Suprapubic skin (tissue), 4 donors: ENCODE data around the gene SCAMP5. TPM values are rescaled to one million over a fixed set of nuclear protein-coding genes. Genes with fewer than 3 reads are reported as not detected.

ENCODE experiments used
- DNase-seq, 2 donors: peaks; one replicate each; pipeline ENCODE4 v3.0.0-alpha.2; 2019; ENCODE audit warnings: low spot score in 2 of 2
- H3K27ac ChIP-seq: fragments of 200-600 bp; sonication (generic); one replicate; pipeline ENCODE4 v1.5.1; 2019
- H3K27me3 ChIP-seq: fragments of 200-600 bp; sonication (generic); one replicate; pipeline ENCODE4 v1.5.1; 2019
- H3K36me3 ChIP-seq: fragments of 200-600 bp; sonication (generic); one replicate; pipeline ENCODE4 v1.5.1; 2019
- H3K4me1 ChIP-seq: fragments of 200-600 bp; sonication (generic); one replicate; pipeline ENCODE4 v1.5.1; 2019
- H3K4me3 ChIP-seq: fragments of 200-600 bp; sonication (generic); one replicate; pipeline ENCODE4 v1.5.1; 2019; ENCODE audit warnings: mild to moderate bottlenecking
- H3K9me3 ChIP-seq: fragments of 200-600 bp; sonication (generic); one replicate; pipeline ENCODE4 v1.5.1; 2019
- EP300 ChIP-seq: sonication (generic); formaldehyde crosslinking; IDR thresholded peaks from one replicate; pipeline ENCODE4 v1.6.1; 2017; ENCODE audit warnings: antibody characterized with exemption
- POLR2A ChIP-seq, 2 donors: fragments of 450-650 bp; IDR thresholded peaks; one replicate each; pipeline ENCODE4 v1.6.1; 2017; ENCODE audit warnings: antibody characterized with exemption in 2 of 2, mild to moderate bottlenecking in 2 of 2, moderate library complexity in 2 of 2
- POLR2AphosphoS5 ChIP-seq, 3 donors: sonication (generic); formaldehyde crosslinking; IDR thresholded peaks; one replicate each; pipeline ENCODE4 v1.6.1; 2017; ENCODE audit warnings: antibody characterized with exemption in 3 of 3
- WGBS: methylation state at CpG from one replicate; pipeline ENCODE4 v1.1.5; 2018; 5-methylcytosine and 5-hydroxymethylcytosine counted together
- total RNA-seq, 4 donors: library from RNA; depleted of rRNA; stranded (reverse); fragments of >200 nt; gene quantifications; one replicate each; pipeline ENCODE4 v1.1.0, GENCODE V29; 2016
- TF ChIP-seq, protein P1 (sequence below), 2 donors: fragments of 200-600 bp in 1 of 2; fragments of 450-650 bp in 1 of 2; sonication (generic) in 1 of 2; IDR thresholded peaks; one replicate each; pipeline ENCODE4 v1.5.1; 2016 to 2019; ENCODE audit warnings: antibody characterized with exemption in 2 of 2, mild to moderate bottlenecking in 1 of 2, moderate library complexity in 1 of 2

Gene SCAMP5
- total RNA-seq, 4 donors from 2014 or later, result 0.53 to 4.5 (median 2.7) TPM

GRCh38 chr15:74983725-74984231 is 11.6 kb upstream of the SCAMP5 start:
- 29% methylated on average over 4 of the region's 4 CpGs for WGBS
- TF ChIP-seq EP300 (no peak), POLR2AphosphoS5 (IDR thresholded peaks at IDR 0.05) (no peak), POLR2A (IDR thresholded peaks at IDR 0.05) (no peak)
- TF ChIP-seq, protein P1, sequence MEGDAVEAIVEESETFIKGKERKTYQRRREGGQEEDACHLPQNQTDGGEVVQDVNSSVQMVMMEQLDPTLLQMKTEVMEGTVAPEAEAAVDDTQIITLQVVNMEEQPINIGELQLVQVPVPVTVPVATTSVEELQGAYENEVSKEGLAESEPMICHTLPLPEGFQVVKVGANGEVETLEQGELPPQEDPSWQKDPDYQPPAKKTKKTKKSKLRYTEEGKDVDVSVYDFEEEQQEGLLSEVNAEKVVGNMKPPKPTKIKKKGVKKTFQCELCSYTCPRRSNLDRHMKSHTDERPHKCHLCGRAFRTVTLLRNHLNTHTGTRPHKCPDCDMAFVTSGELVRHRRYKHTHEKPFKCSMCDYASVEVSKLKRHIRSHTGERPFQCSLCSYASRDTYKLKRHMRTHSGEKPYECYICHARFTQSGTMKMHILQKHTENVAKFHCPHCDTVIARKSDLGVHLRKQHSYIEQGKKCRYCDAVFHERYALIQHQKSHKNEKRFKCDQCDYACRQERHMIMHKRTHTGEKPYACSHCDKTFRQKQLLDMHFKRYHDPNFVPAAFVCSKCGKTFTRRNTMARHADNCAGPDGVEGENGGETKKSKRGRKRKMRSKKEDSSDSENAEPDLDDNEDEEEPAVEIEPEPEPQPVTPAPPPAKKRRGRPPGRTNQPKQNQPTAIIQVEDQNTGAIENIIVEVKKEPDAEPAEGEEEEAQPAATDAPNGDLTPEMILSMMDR (IDR thresholded peaks at IDR 0.05), result no peak
- H3K27me3 ChIP-seq, result peaks cover 3% of the 10 kb centered on the region
- no peaks in the 10 kb centered on the region for H3K4me1 ChIP-seq
- no peak for DNase-seq
- no peaks in the 10 kb centered on the region for H3K36me3 ChIP-seq
- no peak overlapping the region for H3K4me3 ChIP-seq
- H3K27ac ChIP-seq, result no peak overlapping the region
- no peaks in the 10 kb centered on the region for H3K9me3 ChIP-seq

DNA sequence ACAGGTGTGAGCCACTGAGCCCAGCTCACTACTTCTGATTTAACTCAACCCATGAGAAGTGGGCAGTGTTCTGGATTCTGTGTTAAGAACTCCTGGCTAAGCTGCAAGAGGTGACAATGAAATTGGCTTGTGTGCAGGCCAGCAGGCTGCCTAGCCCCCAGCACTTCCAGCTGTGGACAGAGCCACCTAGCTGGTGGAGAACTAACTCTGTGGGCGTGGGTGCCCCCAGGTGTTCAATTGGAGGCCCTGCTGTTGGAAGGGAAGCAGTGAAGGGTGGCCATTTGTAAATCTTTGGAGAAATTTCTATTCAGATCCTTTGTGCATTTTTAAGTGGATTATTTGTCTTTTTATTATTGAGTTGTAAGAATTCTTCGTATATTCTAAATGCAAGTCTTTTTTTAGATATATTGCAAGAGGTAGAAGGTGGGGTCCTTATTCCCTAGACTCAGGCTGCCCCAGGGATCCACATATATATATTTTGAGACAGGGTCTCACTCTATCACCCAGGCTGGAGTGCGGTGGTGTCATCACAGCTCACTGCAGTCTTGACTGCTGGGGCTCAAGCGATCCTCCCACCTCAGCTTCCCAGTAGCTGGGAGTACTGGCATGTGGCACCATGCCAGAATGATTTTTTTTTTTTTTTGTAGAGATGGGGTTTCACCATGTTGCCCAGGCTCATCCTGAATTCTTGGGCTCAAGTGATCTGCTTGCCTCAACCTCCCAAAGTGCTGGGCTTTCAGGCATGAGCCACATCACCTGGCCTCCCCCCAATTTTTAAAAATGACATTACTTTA is 7.2 kb upstream of the SCAMP5 start:
- H3K4me3 ChIP-seq, result no peak overlapping the region
- DNase-seq, result no peak
- H3K4me1 ChIP-seq, result no peaks in the 10 kb centered on the region
- H3K27me3 ChIP-seq, result peaks cover 3% of the 10 kb centered on the region
- H3K36me3 ChIP-seq, result no peaks in the 10 kb centered on the region
- H3K27ac ChIP-seq, result no peak overlapping the region
- no peaks in the 10 kb centered on the region for H3K9me3 ChIP-seq
- TF ChIP-seq, protein P1 (IDR thresholded peaks at IDR 0.05), result no peak
- TF ChIP-seq EP300 (no peak), POLR2AphosphoS5 (IDR thresholded peaks at IDR 0.05) (no peak), POLR2A (IDR thresholded peaks at IDR 0.05) (no peak)
- WGBS, result 45% methylated on average over 4 of the region's 4 CpGs

GRCh38 chr15:74989527-74989926 is 5.8 kb upstream of the SCAMP5 start:
- Histone ChIP-seq H3K9me3 (no peaks in the 10 kb centered on the region), H3K4me3 (no peak overlapping the region), H3K27me3 (no peaks in the 10 kb centered on the region), H3K27ac (no peak overlapping the region), H3K4me1 (no peaks in the 10 kb centered on the region), H3K36me3 (no peaks in the 10 kb centered on the region)
- TF ChIP-seq POLR2A (IDR thresholded peaks at IDR 0.05) (no peak), POLR2AphosphoS5 (IDR thresholded peaks at IDR 0.05) (no peak), EP300 (no peak)
- TF ChIP-seq, protein P1 (IDR thresholded peaks at IDR 0.05), result no peak
- no peak for DNase-seq

- H3K4me1 ChIP-seq, result peaks cover 15% of the 10 kb centered on the region
- no peak for TF ChIP-seq POLR2AphosphoS5 (IDR thresholded peaks at IDR 0.05)
- TF ChIP-seq, protein P1 (IDR thresholded peaks at IDR 0.05), result no peak
- TF ChIP-seq POLR2A (IDR thresholded peaks at IDR 0.05), result no peak
- peaks cover 15% of the 10 kb centered on the region for H3K27me3 ChIP-seq
- no peaks in the 10 kb centered on the region for H3K36me3 ChIP-seq
- 79% methylated on average over 1 of the region's 1 CpG for WGBS
- no peak overlapping the region for H3K4me3 ChIP-seq
- no peak overlapping the region for H3K27ac ChIP-seq
- DNase-seq, result no peak
- H3K9me3 ChIP-seq, result no peaks in the 10 kb centered on the region
These were observed 2.7 kb upstream of the SCAMP5 start for GRCh38 chr15:74992619-74993018.

DNA sequence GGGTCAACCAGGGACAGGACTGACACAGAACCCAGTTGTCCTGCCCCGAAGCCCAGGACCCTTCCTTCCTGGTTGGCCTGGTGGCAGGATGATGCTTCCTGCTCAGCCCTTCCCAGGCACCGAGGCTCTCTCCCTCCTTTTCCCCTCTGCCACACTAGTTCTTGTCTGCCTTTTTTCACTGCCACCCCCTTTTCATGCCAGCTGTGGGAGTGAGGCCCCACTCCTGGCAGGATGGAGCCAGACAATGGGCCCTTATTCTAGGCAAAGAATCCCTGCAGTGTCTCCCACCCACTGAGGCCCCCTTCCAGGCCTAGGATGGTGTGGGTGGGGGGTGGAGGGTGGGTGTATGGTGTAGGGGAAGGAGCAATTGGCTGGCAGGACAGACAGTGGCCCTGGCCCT is 1.1 kb upstream of the SCAMP5 start:
- 72% methylated on average over 2 of the region's 2 CpGs for WGBS
- no peak overlapping the region for H3K27ac ChIP-seq
- H3K9me3 ChIP-seq, result no peaks in the 10 kb centered on the region
- H3K4me1 ChIP-seq, result peaks cover 15% of the 10 kb centered on the region
- H3K36me3 ChIP-seq, result no peaks in the 10 kb centered on the region
- no peak for DNase-seq
- TF ChIP-seq POLR2AphosphoS5 (IDR thresholded peaks at IDR 0.05) (no peak), EP300 (no peak), POLR2A (IDR thresholded peaks at IDR 0.05) (no peak)
- TF ChIP-seq, protein P1 (IDR thresholded peaks at IDR 0.05), result no peak
- peaks cover 15% of the 10 kb centered on the region for H3K27me3 ChIP-seq
- no peak overlapping the region for H3K4me3 ChIP-seq
